Measurements from ENCODE around the gene PDE3A. TPM values are rescaled to one million over a fixed set of nuclear protein-coding genes. Genes with fewer than 3 reads are reported as not detected.
A peak's percentile ranks its signal among the peaks of the same experiment; 100 is the strongest.

PDE3A gene
- total RNA-seq, 6 donors from 2014 or later: 1.0 to 10.0 (median 3.2) TPM

GRCh38 chr12:20487519-20487918, 119.2 kb downstream of the PDE3A start:
- TF ChIP-seq POLR2AphosphoS5 (IDR thresholded peaks at IDR 0.05): no peak
- TF ChIP-seq, protein P1, sequence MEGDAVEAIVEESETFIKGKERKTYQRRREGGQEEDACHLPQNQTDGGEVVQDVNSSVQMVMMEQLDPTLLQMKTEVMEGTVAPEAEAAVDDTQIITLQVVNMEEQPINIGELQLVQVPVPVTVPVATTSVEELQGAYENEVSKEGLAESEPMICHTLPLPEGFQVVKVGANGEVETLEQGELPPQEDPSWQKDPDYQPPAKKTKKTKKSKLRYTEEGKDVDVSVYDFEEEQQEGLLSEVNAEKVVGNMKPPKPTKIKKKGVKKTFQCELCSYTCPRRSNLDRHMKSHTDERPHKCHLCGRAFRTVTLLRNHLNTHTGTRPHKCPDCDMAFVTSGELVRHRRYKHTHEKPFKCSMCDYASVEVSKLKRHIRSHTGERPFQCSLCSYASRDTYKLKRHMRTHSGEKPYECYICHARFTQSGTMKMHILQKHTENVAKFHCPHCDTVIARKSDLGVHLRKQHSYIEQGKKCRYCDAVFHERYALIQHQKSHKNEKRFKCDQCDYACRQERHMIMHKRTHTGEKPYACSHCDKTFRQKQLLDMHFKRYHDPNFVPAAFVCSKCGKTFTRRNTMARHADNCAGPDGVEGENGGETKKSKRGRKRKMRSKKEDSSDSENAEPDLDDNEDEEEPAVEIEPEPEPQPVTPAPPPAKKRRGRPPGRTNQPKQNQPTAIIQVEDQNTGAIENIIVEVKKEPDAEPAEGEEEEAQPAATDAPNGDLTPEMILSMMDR (IDR thresholded peaks at IDR 0.05): no peak
- TF ChIP-seq EP300 (IDR thresholded peaks at IDR 0.05): no peak
- TF ChIP-seq POLR2A (IDR thresholded peaks at IDR 0.05): no peak
- Histone ChIP-seq H3K36me3 (no peaks in the 10 kb centered on the region), H3K4me1 (no peaks in the 10 kb centered on the region), H3K9me3 (no peaks in the 10 kb centered on the region), H3K4me3 (no peak overlapping the region), H3K27me3 (no peaks in the 10 kb centered on the region), H3K27ac (no peak overlapping the region)
- DNase-seq (no peak), ATAC-seq (ENCODE audit: low FRiP score in 2 of 2) (no peak)
- 84 to 90% methylated on average over 2 of the region's 2 CpGs for WGBS, 2 donors

GRCh38 chr12:20489645-20490044, 121.3 kb downstream of the PDE3A start:
- WGBS, 2 donors: 53 to 61% methylated on average over 1 of the region's 1 CpG
- DNase-seq (no peak), ATAC-seq (ENCODE audit: low FRiP score in 2 of 2) (no peak)
- Histone ChIP-seq H3K27me3 (no peaks in the 10 kb centered on the region), H3K4me3 (no peak overlapping the region), H3K36me3 (no peaks in the 10 kb centered on the region), H3K27ac (no peak overlapping the region), H3K9me3 (no peaks in the 10 kb centered on the region), H3K4me1 (no peaks in the 10 kb centered on the region)
- TF ChIP-seq, protein P1 (IDR thresholded peaks at IDR 0.05): no peak
- TF ChIP-seq POLR2AphosphoS5 (IDR thresholded peaks at IDR 0.05): no peak
- no peak for TF ChIP-seq EP300 (IDR thresholded peaks at IDR 0.05)
- TF ChIP-seq POLR2A (IDR thresholded peaks at IDR 0.05): no peak

- Histone ChIP-seq H3K4me3 (no peak overlapping the region), H3K4me1 (no peaks in the 10 kb centered on the region), H3K27ac (no peak overlapping the region), H3K36me3 (no peaks in the 10 kb centered on the region), H3K9me3 (no peaks in the 10 kb centered on the region), H3K27me3 (no peaks in the 10 kb centered on the region)
- ATAC-seq (ENCODE audit: low FRiP score in 2 of 2) (no peak), DNase-seq (no peak)
- TF ChIP-seq POLR2AphosphoS5 (IDR thresholded peaks at IDR 0.05): no peak
- TF ChIP-seq, protein P1 (IDR thresholded peaks at IDR 0.05): no peak
- TF ChIP-seq POLR2A (IDR thresholded peaks at IDR 0.05): no peak
- TF ChIP-seq EP300 (IDR thresholded peaks at IDR 0.05): no peak
Measured at GRCh38 chr12:20490213-20490612, 121.9 kb downstream of the PDE3A start.

DNA sequence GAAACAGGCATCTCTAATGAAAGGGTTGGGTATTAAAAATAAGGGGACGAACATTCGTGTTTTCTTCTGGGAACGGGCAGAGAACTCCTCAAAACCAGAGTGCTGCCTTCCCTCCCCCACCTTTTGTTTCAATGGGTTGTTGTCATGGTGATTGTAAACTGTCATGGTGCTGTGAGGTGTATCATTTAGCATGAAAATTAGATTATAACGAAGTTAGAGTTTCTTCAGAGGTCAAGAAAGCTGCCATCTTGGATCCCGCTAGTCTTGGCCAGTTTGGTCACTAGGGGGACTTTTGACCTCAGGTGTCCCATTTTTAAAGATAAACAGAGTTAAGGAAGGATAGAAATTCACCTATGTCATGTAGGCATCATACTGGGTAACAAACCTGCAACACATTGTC, 123.0 kb downstream of the PDE3A start:
- ATAC-seq (ENCODE audit: low FRiP score in 2 of 2) (no peak), DNase-seq (no peak)
- Histone ChIP-seq H3K36me3 (no peaks in the 10 kb centered on the region), H3K9me3 (no peaks in the 10 kb centered on the region), H3K27me3 (no peaks in the 10 kb centered on the region), H3K4me1 (no peaks in the 10 kb centered on the region), H3K4me3 (no peak overlapping the region), H3K27ac (no peak overlapping the region)
- TF ChIP-seq EP300 (IDR thresholded peaks at IDR 0.05) (no peak), POLR2A (IDR thresholded peaks at IDR 0.05) (no peak), POLR2AphosphoS5 (IDR thresholded peaks at IDR 0.05) (no peak)
- TF ChIP-seq, protein P1 (IDR thresholded peaks at IDR 0.05): no peak
- 72 to 77% methylated on average over 5 of the region's 5 CpGs for WGBS, 2 donors

DNA sequence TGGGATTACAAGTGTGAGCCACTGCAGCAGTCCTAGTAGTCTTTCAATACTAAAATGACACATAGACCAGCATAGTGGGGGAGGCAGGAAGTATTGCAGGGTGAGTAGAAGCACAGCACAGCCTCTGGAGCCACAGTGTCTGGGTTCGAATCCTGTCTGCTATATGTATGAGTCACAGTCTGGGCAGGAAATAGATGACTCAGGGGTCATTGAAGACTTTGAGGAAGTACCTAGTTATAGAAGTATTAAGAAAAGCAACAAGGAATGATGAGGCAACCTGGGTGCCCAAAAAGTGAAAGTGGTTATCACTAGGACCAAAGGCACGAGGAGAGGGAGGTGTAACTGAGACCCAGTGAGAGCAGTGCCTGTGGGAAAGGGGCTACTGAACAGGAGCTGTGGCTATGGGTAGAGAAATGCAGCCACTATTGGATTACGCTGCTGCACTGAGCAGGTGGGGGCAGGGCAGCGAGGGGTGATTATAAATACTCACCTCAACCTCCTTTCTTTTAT, 124.0 kb downstream of the PDE3A start:
- Histone ChIP-seq H3K27ac (no peak overlapping the region), H3K4me1 (no peaks in the 10 kb centered on the region), H3K4me3 (no peak overlapping the region), H3K27me3 (no peaks in the 10 kb centered on the region), H3K36me3 (no peaks in the 10 kb centered on the region), H3K9me3 (no peaks in the 10 kb centered on the region)
- DNase-seq: peak in 1 of 2 donors; percentile 23
- ATAC-seq (ENCODE audit: low FRiP score in 2 of 2): peak; percentile 26 to 32
- TF ChIP-seq POLR2AphosphoS5 (IDR thresholded peaks at IDR 0.05) (no peak), POLR2A (IDR thresholded peaks at IDR 0.05) (no peak), EP300 (IDR thresholded peaks at IDR 0.05) (no peak)
- TF ChIP-seq, protein P1 (IDR thresholded peaks at IDR 0.05): no peak
- WGBS, 2 donors: 61 to 66% methylated on average over 4 of the region's 4 CpGs
